Activated naive CD8-positive, alpha-beta T cell treated with anti-CD3 and anti-CD28 coated beads, Interleukin-2, amount 50 U/mL, for 24 hours (primary cell): Measurements from ENCODE around the gene MYO1B.

ENCODE experiments used
- ATAC-seq: fragments of 150-1000 bp; cut with Tn5 transposase; one replicate; pipeline ENCODE4 v1.10.0; 2021
- DNase-seq: peaks from one replicate; pipeline ENCODE4 v3.0.0; 2021
- H3K27ac Mint-ChIP-seq: one replicate; pipeline ENCODE4 v1.8.0; 2021; ENCODE audit warnings: mild to moderate bottlenecking, mixed read lengths
- H3K27me3 Mint-ChIP-seq: one replicate; pipeline ENCODE4 v1.8.0; 2021; ENCODE audit warnings: mixed read lengths
- H3K36me3 Mint-ChIP-seq: one replicate; pipeline ENCODE4 v1.8.0; 2021; ENCODE audit warnings: low read depth, mixed read lengths
- H3K4me1 Mint-ChIP-seq: one replicate; pipeline ENCODE4 v1.8.0; 2021; ENCODE audit warnings: mixed read lengths
- H3K4me3 Mint-ChIP-seq: one replicate; pipeline ENCODE4 v1.8.0; 2021; ENCODE audit warnings: mild to moderate bottlenecking, moderate library complexity, mixed read lengths
- H3K9me3 Mint-ChIP-seq: one replicate; pipeline ENCODE4 v1.8.0; 2021; ENCODE audit warnings: mixed read lengths

MYO1B gene

DNA sequence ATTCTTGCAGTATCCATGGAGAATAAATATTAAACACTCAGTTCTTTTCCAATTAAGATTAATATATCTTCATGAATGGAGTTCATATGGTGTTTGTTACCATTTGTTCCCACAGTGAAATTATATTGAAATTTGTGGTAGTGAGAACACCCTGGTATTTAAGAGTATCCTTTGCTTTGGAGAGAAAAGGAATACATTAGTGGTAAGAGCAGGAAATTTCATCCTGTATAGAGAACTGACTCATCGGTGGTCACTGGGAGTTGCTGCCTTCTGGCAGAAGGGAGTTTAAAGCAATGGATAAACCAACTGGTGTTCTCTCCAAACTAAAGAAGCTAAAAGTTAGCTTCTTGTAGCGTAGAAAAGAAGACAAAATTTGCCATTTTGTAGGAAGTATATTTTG is 107.3 kb downstream of the MYO1B start:
- DNase-seq, result no peak
- peaks cover 3% of the 10 kb centered on the region for H3K36me3 Mint-ChIP-seq
- peaks cover 2% of the 10 kb centered on the region for H3K27me3 Mint-ChIP-seq

GRCh38 chr2:191355170-191355758 is 110.1 kb downstream of the MYO1B start:
- Mint-ChIP-seq H3K27ac (no peak overlapping the region), H3K27me3 (peaks cover 2% of the 10 kb centered on the region), H3K9me3 (peaks cover 4% of the 10 kb centered on the region), H3K4me1 (peaks cover 2% of the 10 kb centered on the region), H3K36me3 (no peaks in the 10 kb centered on the region), H3K4me3 (no peak overlapping the region)
- ATAC-seq, result no peak
- no peak for DNase-seq

More for the DNA sequence above, 107.3 kb downstream of the MYO1B start:
- peaks cover 4% of the 10 kb centered on the region for H3K9me3 Mint-ChIP-seq
- no peak overlapping the region for H3K4me3 Mint-ChIP-seq
- no peak overlapping the region for H3K27ac Mint-ChIP-seq
- peaks cover 2% of the 10 kb centered on the region for H3K4me1 Mint-ChIP-seq
- ATAC-seq, result no peak

GRCh38 chr2:191357678-191358077 is 112.5 kb downstream of the MYO1B start:
- no peak overlapping the region for H3K4me3 Mint-ChIP-seq
- no peaks in the 10 kb centered on the region for H3K36me3 Mint-ChIP-seq
- ATAC-seq (no peak), DNase-seq (no peak)
- peaks cover 4% of the 10 kb centered on the region for H3K27me3 Mint-ChIP-seq
- H3K4me1 Mint-ChIP-seq, result no peaks in the 10 kb centered on the region
- H3K27ac Mint-ChIP-seq, result no peak overlapping the region
- H3K9me3 Mint-ChIP-seq, result peaks cover 4% of the 10 kb centered on the region

GRCh38 chr2:191358325-191359025 is 113.3 kb downstream of the MYO1B start:
- Mint-ChIP-seq H3K4me1 (no peaks in the 10 kb centered on the region), H3K27me3 (peaks cover 4% of the 10 kb centered on the region), H3K27ac (no peak overlapping the region), H3K4me3 (no peak overlapping the region), H3K36me3 (no peaks in the 10 kb centered on the region), H3K9me3 (peaks cover 4% of the 10 kb centered on the region)
- ATAC-seq, result no peak
- no peak for DNase-seq

DNA sequence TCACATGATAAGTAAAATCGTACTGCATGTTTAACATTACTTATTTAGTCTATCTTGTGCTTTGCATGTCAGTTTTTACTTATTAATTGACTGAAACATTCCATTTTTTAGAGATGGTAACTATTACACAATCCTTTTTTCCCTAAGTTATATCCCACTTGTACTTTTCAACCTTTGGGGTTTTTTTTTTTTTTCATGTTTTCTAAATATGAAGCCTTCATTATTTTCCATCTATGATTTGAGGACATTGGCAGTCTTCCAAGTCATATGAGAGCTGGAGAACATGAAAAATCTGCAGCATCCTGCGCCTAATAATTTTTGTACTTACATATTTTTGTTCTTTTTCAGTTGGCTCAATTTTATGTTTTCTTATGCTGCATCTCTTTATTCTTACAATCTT is 113.9 kb downstream of the MYO1B start:
- ATAC-seq, result no peak

DNA sequence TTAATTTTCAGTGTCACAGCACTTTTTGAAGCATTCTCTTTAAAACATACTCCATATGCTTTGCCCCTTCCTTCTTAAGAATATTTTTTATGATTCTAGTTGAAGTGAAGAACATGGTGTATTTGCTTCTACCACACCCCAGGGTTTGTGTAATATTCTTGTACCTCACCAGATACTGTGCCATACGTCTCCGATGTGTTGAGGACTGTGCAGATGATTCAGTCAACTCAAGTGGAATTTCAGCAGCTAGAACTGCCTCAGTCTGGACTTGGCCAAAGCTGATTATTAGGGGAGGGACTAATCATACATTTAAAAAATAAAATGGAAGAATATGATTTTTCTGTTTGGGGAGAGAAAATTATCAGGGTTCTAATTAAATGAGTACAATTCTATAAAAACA is 115.7 kb downstream of the MYO1B start:
- ATAC-seq (no peak), DNase-seq (no peak)
- Mint-ChIP-seq H3K36me3 (peaks cover 4% of the 10 kb centered on the region), H3K4me3 (no peak overlapping the region), H3K27me3 (peaks cover 8% of the 10 kb centered on the region), H3K27ac (no peak overlapping the region), H3K9me3 (no peaks in the 10 kb centered on the region), H3K4me1 (no peaks in the 10 kb centered on the region)

More for the DNA sequence above, 113.9 kb downstream of the MYO1B start:
- H3K27ac Mint-ChIP-seq, result no peak overlapping the region
- no peak overlapping the region for H3K4me3 Mint-ChIP-seq
- peaks cover 4% of the 10 kb centered on the region for H3K27me3 Mint-ChIP-seq
- no peaks in the 10 kb centered on the region for H3K4me1 Mint-ChIP-seq
- H3K9me3 Mint-ChIP-seq, result peaks cover 4% of the 10 kb centered on the region
- H3K36me3 Mint-ChIP-seq, result no peaks in the 10 kb centered on the region
- DNase-seq, result no peak

- H3K9me3 Mint-ChIP-seq, result no peaks in the 10 kb centered on the region
Measured at GRCh38 chr2:191362841-191363240, 117.6 kb downstream of the MYO1B start.

GRCh38 chr2:191363267-191363666 is 118.1 kb downstream of the MYO1B start:
- Mint-ChIP-seq H3K27me3 (peaks cover 6% of the 10 kb centered on the region), H3K4me1 (no peaks in the 10 kb centered on the region), H3K27ac (no peak overlapping the region), H3K36me3 (peaks cover 4% of the 10 kb centered on the region), H3K4me3 (no peak overlapping the region), H3K9me3 (no peaks in the 10 kb centered on the region)
- ATAC-seq (no peak), DNase-seq (no peak)

More at GRCh38 chr2:191362841-191363240, 117.6 kb downstream of the MYO1B start:
- H3K4me1 Mint-ChIP-seq, result no peaks in the 10 kb centered on the region
- H3K27me3 Mint-ChIP-seq, result peaks cover 6% of the 10 kb centered on the region
- DNase-seq, result no peak
- no peak overlapping the region for H3K27ac Mint-ChIP-seq
- no peak for ATAC-seq
- peaks cover 4% of the 10 kb centered on the region for H3K36me3 Mint-ChIP-seq
- H3K4me3 Mint-ChIP-seq, result no peak overlapping the region

GRCh38 chr2:191365089-191365488 is 119.9 kb downstream of the MYO1B start:
- H3K4me3 Mint-ChIP-seq, result no peak overlapping the region
- H3K27me3 Mint-ChIP-seq, result peaks cover 6% of the 10 kb centered on the region
- H3K36me3 Mint-ChIP-seq, result peaks cover 4% of the 10 kb centered on the region
- H3K27ac Mint-ChIP-seq, result no peak overlapping the region
- no peaks in the 10 kb centered on the region for H3K4me1 Mint-ChIP-seq
- ATAC-seq, result no peak
- no peaks in the 10 kb centered on the region for H3K9me3 Mint-ChIP-seq
- DNase-seq, result no peak

GRCh38 chr2:191366199-191366598 is 121.0 kb downstream of the MYO1B start:
- ATAC-seq (no peak), DNase-seq (no peak)
- H3K4me3 Mint-ChIP-seq, result no peak overlapping the region
- no peaks in the 10 kb centered on the region for H3K4me1 Mint-ChIP-seq
- H3K36me3 Mint-ChIP-seq, result peaks cover 4% of the 10 kb centered on the region
- H3K27ac Mint-ChIP-seq, result no peak overlapping the region
- H3K9me3 Mint-ChIP-seq, result no peaks in the 10 kb centered on the region
- H3K27me3 Mint-ChIP-seq, result peaks cover 4% of the 10 kb centered on the region

DNA sequence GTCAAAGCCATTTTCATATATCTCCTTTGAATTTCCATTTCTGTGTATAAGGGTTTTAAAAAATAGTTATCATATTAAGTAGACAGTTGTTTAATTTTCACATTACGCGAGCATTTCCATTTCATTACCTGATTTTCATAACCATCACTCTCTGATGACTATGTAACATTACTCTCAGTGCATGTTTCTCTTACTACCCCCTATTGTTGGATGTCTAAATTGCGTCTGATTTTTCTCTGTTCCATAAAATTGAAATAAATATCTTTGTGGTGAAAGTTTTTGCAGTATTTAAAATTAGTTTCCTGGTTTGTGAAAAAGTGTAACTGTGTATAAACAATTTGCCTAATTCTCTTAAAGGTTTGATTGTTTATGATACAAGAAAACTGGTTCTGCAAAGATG is 123.8 kb downstream of the MYO1B start:
- peaks cover 4% of the 10 kb centered on the region for H3K27me3 Mint-ChIP-seq
- DNase-seq (no peak), ATAC-seq (no peak)
- no peaks in the 10 kb centered on the region for H3K4me1 Mint-ChIP-seq
- no peak overlapping the region for H3K27ac Mint-ChIP-seq
- peaks cover 4% of the 10 kb centered on the region for H3K36me3 Mint-ChIP-seq
- no peak overlapping the region for H3K4me3 Mint-ChIP-seq
- no peaks in the 10 kb centered on the region for H3K9me3 Mint-ChIP-seq

DNA sequence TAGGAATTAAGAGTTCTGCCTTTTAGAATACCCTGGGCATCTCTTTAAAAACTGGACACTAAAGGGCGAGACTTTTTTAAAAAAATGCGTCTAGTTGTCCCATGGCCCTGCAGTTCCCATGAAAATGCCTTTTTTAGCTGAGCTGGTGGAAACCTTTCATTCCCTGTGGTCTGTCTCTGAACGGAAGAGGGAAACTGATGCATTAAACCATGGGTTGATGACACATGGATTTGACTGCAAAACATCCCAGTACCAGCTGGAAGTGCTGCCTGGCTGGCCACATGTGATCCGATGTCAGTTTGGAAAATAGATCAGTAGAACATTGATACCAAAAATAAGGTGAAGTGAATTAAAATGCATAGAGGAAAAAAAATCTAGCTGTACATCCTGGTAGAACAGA is 129.2 kb downstream of the MYO1B start:
- peaks cover 1% of the 10 kb centered on the region for H3K36me3 Mint-ChIP-seq

DNA sequence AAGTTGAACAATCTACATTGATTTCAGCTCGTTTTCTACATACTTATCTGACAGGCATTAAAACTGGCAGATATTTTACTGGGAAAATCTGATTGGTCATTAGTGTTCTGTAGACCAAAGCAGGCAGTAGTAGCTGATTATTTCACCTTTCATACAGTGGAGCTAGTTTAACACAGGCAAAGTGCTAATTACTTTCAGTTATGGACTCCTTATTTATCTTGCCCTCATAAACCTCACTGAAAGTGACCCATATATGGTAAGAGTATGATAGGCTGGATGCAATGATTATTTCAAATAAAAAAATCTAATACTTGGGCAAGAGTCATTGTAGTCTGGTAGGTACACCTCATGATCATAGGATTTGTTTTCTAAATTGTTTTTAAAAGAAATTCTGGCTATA is 129.7 kb downstream of the MYO1B start:
- ATAC-seq (no peak), DNase-seq (no peak)
- H3K27me3 Mint-ChIP-seq, result no peaks in the 10 kb centered on the region
- H3K36me3 Mint-ChIP-seq, result peaks cover 1% of the 10 kb centered on the region
- peaks cover 16% of the 10 kb centered on the region for H3K4me1 Mint-ChIP-seq
- no peaks in the 10 kb centered on the region for H3K9me3 Mint-ChIP-seq
- no peak overlapping the region for H3K27ac Mint-ChIP-seq
- H3K4me3 Mint-ChIP-seq, result no peak overlapping the region

More for the DNA sequence above, 129.2 kb downstream of the MYO1B start:
- ATAC-seq, result no peak
- Mint-ChIP-seq H3K9me3 (no peaks in the 10 kb centered on the region), H3K27me3 (no peaks in the 10 kb centered on the region), H3K4me3 (no peak overlapping the region), H3K4me1 (peaks cover 16% of the 10 kb centered on the region), H3K27ac (no peak overlapping the region)
- DNase-seq, result no peak

DNA sequence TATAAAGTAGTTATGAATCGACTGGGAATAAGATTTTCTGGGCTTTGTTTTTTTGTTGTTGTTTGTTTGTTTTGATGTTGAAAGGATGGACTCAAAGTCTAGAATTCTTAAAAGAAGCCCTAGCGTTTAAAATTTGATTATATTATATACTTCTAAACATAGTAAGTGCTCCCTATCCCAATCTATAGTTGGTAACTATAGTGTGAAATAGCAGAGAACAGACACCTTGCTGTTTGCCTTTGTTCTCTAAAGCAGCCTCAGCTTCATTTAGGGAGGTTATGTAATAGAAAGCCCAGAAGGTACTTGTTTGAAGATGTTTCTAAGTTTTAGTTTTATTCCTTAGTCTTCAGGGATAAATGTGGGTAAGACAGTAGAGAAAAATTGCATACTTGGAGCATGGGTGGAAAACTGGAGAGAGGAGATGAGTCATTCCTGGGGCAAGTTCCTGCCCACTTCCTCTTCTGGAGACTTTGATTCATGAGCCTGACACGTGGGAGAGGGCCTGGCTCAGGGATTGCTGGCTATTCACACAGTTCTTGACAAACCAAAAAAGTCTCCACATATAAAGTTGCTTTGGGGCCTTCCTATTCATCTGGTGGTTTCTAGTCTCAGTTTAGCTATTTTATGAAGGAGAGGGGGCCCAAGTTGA is 131.9 kb downstream of the MYO1B start:
- H3K36me3 Mint-ChIP-seq, result peaks cover 1% of the 10 kb centered on the region
- ATAC-seq (peak; percentile 93), DNase-seq (peak; percentile 26)
- peaks cover 16% of the 10 kb centered on the region for H3K4me1 Mint-ChIP-seq
- H3K27ac Mint-ChIP-seq, result peak overlapping the region; percentile 3
- H3K27me3 Mint-ChIP-seq, result no peaks in the 10 kb centered on the region
- H3K4me3 Mint-ChIP-seq, result no peak overlapping the region
- no peaks in the 10 kb centered on the region for H3K9me3 Mint-ChIP-seq

GRCh38 chr2:191379375-191379774 is 134.2 kb downstream of the MYO1B start:
- Mint-ChIP-seq H3K9me3 (no peaks in the 10 kb centered on the region), H3K27ac (no peak overlapping the region), H3K4me1 (peaks cover 16% of the 10 kb centered on the region), H3K27me3 (no peaks in the 10 kb centered on the region), H3K36me3 (peaks cover 3% of the 10 kb centered on the region), H3K4me3 (no peak overlapping the region)
- no peak for DNase-seq
- ATAC-seq, result no peak
